Iris pigment epithelial cell (primary cell): ENCODE measurements around the gene CREB3L1.

Experiments used
- DNase-seq: peaks from one replicate; pipeline ENCODE4 v3.0.0-alpha.2; 2011; ENCODE audit warnings: low read depth

Gene CREB3L1

DNA sequence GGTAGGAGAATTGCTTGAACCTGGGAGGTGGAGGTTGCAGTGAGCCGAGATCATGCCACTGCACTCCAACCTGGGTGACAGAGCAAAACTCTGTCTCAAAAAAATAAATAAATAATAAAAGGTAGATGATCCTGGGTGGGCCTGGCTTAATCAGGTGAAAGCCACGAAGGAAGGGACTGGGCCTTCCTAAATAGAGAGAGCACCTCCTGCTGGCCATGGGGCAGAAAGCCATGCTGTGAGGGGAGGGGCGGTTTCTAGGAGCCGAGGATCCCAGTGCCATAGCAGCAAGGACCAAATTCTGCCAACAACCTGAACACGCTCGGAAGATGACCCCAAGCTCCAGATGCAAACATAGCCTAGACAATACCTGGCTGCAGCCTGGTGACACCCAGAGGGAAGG, 45.3 kb downstream of the CREB3L1 start:
- DNase-seq, result no peak

DNA sequence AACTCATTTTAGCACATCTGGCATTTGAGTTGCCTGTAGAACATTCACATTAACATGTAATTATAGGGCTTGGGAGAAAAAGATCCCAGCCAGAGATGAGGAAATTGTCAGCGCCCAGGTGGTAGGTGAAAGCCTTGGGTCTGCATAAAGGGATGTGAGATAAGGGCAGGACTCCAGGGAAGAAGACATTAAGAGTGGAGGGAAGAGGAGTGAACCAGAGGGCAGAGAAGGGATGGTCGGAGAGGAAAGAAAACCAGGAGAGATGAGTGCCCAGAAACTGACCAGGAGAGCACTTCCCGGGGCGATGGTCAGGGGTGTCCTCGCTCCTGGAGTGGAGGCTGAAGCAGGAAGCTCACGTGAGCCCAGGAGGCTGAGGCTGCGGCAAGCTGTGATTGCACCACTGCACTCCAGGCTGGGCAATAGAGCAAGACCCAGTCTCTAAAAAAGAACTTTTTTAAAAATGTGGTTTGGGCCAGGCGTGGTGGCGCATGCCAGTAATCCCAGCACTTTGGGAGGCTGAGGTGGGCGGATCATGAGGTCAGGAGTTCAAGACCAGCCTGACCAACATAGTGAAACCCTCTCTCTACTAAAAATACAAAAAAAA, 49.5 kb downstream of the CREB3L1 start:
- DNase-seq, result no peak

- no peak for DNase-seq
Measured at GRCh38 chr11:46327829-46328228, 50.4 kb downstream of the CREB3L1 start.

- DNase-seq, result no peak
Measured at GRCh38 chr11:46330154-46330553, 52.7 kb downstream of the CREB3L1 start.

DNA sequence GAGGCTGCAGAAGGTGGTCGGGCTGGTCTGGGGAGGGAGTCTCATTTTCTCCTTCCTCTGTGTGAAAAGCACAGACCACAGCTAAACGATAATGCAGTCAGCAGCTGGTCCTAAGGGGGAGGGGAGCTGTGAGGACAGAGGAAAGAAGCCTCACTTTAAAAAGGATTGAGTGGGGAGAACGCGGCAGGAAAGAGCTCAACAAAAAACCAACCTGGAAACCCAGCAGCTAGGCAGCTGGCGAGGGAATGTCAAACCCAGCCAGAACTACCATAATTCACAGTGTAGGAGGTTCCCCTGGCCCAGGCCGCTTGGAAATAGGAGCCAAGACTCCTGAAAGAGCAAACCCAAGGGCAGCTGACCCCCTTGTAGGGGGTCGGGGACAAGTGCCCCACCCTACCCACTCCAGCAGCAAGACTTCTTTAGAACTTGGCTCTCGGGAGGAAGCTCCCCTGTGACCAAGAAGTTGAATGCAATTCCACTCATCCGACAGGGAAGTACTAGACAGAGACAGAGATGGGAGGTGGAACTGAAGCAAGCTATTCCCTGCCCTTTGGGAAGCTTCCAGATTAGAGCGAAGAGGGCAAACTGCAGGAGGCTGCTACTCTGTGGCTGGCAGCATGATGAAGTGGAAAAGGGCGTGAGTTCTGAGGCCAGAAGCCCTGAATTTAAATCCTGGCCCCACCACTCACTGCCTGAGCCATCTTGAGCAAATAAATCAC, 53.3 kb downstream of the CREB3L1 start:
- no peak for DNase-seq

- no peak for DNase-seq
Measured at GRCh38 chr11:46331282-46331984, 54.0 kb downstream of the CREB3L1 start.

DNA sequence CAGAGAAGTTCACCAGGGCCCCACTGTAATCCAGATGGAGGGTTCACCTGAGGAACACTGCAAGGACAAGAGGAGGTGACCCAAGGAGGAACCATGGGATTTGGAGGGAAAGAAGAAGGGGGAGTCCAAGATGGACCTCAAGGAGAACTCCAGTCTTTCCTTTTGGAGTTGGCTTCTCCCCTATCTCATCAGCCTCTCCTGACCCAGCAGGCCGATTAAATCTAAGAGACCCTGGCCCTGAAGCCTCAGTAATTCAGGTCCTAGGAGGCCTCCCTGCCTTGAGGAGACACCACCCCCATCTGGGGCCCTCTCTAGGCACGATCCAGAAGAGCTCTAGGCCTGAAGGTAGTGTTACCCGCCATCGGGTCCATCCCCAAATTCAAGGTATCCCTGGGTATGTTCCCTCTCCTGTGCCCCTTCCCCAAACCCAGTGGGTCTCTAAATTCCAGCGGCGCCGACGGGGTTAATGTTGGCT, 54.7 kb downstream of the CREB3L1 start:
- no peak for DNase-seq

- no peak for DNase-seq
Measured at GRCh38 chr11:46332568-46333393, 55.3 kb downstream of the CREB3L1 start.

GRCh38 chr11:46333394-46333947, 56.0 kb downstream of the CREB3L1 start:
- DNase-seq, result no peak

GRCh38 chr11:46334211-46334610, 56.7 kb downstream of the CREB3L1 start:
- no peak for DNase-seq

DNA sequence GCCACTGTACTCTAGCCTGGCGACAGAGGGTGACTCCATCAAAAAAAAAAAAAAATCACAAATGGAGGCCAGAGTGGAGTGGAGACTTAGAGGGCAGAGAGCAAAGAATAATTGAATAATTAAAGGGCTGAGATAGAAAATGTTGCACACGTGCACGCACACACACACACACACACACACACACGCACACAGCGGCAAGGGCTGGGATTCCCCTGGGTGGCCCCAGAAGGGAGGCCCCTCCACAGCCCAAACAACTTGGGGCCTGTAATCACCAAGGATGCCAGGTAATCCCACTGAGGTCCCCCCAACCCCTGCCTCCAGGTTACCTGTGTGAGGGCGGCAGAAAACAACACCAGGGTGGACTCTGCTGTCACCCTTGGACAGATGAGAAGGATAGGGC, 57.8 kb downstream of the CREB3L1 start:
- no peak for DNase-seq

DNA sequence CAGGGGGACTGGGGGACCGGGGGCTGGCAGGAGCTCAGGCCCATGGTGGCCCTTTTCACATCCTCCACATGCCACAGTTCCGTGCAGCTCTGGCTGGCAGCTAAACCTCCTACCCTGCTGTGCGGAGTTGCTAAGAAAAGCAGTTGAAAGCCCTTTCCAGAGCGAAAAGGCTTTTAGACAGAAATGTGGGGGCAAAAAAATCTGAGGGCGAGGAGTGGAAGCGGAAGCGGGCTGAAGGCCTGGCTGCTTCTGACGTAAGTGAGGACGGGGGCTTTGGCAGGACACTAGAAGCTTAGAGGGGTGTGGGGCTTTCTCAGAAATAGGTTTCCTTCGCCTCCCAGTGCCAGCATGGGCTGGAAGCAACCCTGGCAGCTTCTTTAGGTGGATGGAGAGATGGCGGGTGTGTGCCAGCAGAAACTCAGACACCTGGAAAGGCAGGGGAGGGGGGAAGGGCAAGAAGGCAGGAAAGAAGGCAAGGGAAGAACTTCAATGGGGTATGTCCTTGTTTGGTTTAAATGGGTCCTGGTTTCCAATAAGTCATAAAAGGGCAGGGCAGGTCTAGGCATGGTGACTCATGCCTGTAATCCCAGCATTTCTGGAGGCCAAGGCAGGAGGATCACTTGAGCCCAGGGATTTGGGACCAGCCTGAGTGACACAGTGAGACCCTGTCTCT, 58.6 kb downstream of the CREB3L1 start:
- no peak for DNase-seq

- DNase-seq, result peak; percentile 89
Measured at GRCh38 chr11:46336563-46337180, 59.2 kb downstream of the CREB3L1 start.

DNA sequence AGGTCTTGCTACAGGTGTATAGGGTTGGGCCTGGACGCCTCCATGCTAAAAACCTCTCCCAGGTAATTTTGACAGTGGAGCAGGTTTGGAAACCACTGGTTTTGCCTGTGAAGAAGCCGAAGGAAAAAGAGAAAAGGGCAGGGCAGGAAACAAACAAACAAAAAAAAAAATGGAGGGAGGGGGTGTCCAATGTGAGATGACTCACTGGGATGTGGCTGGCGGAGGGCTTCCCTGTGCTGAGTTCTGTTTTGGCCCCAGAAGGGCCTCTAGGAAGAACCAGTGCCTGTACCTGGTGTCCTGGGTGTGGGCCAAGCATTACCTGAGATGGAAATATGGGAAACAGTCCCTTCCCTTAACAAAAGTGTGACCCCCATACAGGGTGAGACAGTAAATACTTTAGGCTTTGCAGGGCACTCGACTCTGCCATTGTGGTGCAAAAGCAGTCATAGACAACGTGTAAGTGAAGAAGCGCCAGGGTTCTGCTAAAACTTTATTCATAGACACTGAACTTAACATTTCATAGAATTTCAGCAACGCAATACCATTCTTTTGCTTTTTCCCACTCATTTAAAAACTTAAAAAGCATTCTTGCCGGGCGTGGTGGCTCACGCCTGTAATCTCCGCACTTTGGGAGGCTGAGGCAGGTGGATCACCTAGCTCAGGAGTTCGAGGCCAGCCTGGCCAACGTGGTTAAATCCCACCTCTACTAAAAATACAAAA, 60.3 kb downstream of the CREB3L1 start:
- no peak for DNase-seq

DNA sequence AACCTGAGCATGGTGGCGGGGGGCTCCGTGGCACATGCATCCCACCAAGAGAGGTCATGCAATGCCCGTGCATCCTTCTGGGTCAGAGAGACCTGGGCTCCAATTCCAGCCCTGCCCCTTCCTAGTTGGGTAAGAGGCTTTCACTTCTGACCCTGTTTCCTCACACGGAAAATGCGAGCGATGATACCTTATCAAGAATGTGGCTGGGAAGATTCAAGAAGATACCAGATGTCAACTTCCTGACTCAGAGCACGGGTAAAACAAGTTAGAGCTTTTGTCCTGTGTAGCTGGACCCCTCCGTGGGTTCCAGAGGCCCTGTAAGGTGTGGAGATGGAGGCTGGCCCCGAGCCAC, 61.1 kb downstream of the CREB3L1 start:
- DNase-seq, result peak; percentile 67

DNA sequence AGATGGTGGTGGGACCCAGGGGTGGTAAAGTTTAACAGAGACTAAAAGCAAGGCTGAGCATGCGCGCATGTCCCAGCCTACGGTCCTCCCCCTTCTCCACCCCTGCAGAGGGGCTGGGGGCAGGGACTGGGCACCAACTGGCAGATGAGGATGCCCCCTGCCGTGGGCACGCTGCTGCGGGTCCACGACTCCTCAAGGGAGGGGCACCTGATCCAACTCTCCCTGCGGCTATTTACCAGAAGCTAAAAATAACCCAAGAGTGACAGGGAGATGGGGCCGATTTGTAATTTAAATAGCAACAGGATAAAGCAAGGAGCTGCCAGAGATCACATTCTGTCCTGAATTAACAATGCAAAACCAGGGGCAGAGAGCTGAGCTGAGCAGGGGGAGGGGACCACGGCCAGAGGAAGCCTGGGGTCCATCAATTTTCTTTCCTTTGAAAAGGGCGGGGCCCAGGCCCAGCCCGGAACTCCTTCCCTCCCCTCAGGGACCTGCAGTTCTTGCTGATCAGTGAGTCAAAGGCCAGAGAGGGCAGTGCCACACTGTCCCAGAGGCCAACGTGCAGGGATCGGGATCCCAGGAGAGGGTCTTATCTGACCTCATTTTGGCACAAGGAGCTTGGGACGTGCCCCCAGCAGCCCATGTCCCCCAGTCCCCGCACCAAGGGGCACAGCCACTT, 61.7 kb downstream of the CREB3L1 start:
- no peak for DNase-seq

DNA sequence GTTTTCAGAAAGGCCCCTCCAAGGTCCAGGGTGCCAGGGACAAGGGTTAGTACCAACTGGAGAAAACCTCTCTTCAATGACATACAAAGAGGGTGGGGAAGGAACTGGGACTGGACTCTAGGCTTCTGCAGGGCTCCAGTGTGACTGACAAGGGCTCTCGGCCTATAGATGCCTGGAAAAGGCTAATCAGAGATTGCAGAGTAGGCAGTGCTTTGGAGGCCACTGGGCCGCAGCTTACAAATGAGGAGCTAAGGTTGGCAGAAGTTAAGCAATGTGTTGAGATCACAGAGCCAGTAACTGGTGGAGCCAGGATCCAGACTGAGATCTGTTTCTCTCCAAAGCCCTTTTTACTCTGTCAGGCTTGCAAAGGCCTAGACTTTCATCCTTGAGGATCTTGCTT, 62.4 kb downstream of the CREB3L1 start:
- peak; percentile 50 for DNase-seq

DNA sequence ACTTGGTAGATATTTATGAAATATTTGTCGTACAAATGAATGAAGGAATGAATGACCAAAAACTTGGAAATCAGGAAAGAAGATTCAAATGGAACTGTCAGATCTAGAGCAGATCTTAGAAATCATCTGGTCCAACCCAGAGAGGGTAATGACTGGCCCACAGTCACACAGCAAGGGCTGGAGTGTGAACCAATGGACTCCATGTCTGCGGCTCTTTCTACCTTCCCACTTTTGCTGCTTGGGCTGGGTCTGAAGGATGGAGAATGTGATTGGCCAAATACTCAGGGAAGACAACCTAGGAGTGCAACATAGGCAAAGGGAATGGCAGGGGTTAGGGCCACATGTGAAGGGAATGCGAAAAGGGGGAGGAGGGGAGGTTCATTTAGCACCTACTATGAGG, 64.0 kb downstream of the CREB3L1 start:
- no peak for DNase-seq

DNA sequence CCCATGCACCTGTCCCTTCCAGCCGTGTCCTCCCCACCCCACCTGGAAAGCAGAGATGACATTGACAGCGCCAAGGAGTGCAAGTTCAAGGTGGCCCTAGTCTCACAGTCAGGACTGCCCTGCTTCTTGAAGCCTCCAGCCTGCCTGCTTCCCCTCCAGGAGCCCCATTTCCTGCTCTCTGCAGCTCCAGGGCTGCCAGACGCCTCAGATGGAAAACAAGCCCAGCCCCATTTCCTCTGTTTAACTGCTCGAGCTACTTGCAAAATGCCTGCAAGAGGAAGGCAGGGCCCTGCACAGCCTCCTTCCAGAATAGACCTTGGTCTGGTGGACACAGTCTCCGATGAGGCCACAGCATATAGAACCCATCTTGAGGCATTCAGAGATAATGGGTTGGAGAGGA, 64.8 kb downstream of the CREB3L1 start:
- DNase-seq, result peak; percentile 41

DNA sequence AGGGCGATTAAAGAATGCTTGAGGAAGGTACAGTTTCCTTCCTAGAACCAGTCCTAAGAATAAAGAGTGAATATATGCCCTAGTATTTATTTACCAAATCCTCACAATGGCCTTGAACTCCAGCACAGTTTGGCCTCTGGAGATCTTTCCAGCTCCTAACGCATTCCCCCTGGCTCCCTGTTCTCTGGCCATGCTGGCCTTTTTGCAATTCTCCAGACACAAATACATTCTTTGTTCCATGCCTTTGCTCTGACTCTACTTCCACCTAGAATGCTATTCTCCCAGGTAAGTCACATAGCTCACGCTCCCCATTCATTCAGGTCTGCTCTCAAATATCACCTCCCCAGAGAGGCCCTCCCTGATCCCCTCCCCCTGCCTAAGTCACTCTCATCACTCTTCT, 66.1 kb downstream of the CREB3L1 start:
- DNase-seq, result no peak
